ENCODE measurements around the gene DBT.

The DBT gene

GRCh38 chr1:100142343-100142742, 107.3 kb downstream of the DBT start:
- DNase-seq (ENCODE audit: low read depth, low spot score): no peak
- no peak overlapping the region for H3K4me3 ChIP-seq (ENCODE audit: low read length)

- DNase-seq (ENCODE audit: low read depth, low spot score): no peak
- no peak overlapping the region for H3K4me3 ChIP-seq (ENCODE audit: low read length)
Observed at GRCh38 chr1:100141192-100141591, 108.4 kb downstream of the DBT start.

- no peak for DNase-seq (ENCODE audit: low read depth, low spot score)
- H3K4me3 ChIP-seq (ENCODE audit: low read length): no peak overlapping the region
Observed at GRCh38 chr1:100137602-100138001, 112.0 kb downstream of the DBT start.
